GM10248 (cell line): ENCODE results near the gene TLR3.

Experiments used
- CTCF ChIA-PET: fragments of 300-600 bp; sonication (Branson Sonifier 250); formaldehyde crosslinking; extraction: SDS; loops from one replicate; lab custom pipeline; 2021; ENCODE audit warnings: antibody characterized with exemption; lab: Yijun Ruan, JAX
- POLR2A ChIA-PET: fragments of 350-650 bp; sonication (Branson Sonifier 250); formaldehyde crosslinking; extraction: SDS; loops from one replicate; lab custom pipeline; 2020; ENCODE audit warnings: antibody characterized with exemption; lab: Yijun Ruan, JAX
- DNase-seq: peaks from one replicate; pipeline ENCODE4 v3.0.0; 2012; ENCODE audit errors: extremely low spot score
- CTCF ChIP-seq: IDR thresholded peaks from 2 replicates; pipeline ENCODE4 v1.5.1; 2012; ENCODE audit warnings: mild to moderate bottlenecking, low read depth; ENCODE audit errors: extremely low read depth, missing control alignments, control extremely low read depth

The TLR3 gene

GRCh38 chr4:186067757-186068385 is 1.1 kb upstream of the TLR3 start:
- DNase-seq: peak; percentile 38
- TF ChIP-seq CTCF: peak; percentile 53
- CTCF ChIA-PET: interaction anchor here (0.7 to 3.7 kb wide), 17 partner anchors 9 to 519 kb away, joined by 3 to 44 read pairs (median 3); no protein-coding TSS in a partner anchor
- POLR2A ChIA-PET: interaction anchor here (0.6 kb wide), 1 partner anchor 123 kb away, joined by 3 read pairs; the partner anchor contains the start of gene CYP4V2

GRCh38 chr4:186069729-186070128 is 773 bp downstream of the TLR3 start:
- POLR2A ChIA-PET: no interaction called here
- CTCF ChIA-PET: interaction anchor here (0.7 to 3.7 kb wide), 5 partner anchors 10 to 518 kb away, joined by 3 to 44 read pairs (median 8); no protein-coding TSS in a partner anchor
- no peak for TF ChIP-seq CTCF

GRCh38 chr4:186072516-186072915 is 3.6 kb downstream of the TLR3 start:
- ChIA-PET POLR2A (no interaction called here), CTCF (interaction anchor here (0.8 to 2.1 kb wide), 2 partner anchors 22 to 35 kb away, joined by 3 to 6 read pairs; no protein-coding TSS in a partner anchor)

More at GRCh38 chr4:186069729-186070128, 773 bp downstream of the TLR3 start:
- no peak for DNase-seq

GRCh38 chr4:186074189-186074588 is 5.2 kb downstream of the TLR3 start:
- ChIA-PET CTCF (no interaction called here), POLR2A (no interaction called here)
- no peak for TF ChIP-seq CTCF
- DNase-seq: no peak

More at GRCh38 chr4:186072516-186072915, 3.6 kb downstream of the TLR3 start:
- DNase-seq: no peak
- TF ChIP-seq CTCF: no peak

- TF ChIP-seq CTCF: no peak
- DNase-seq: no peak
- POLR2A ChIA-PET: no interaction called here
- CTCF ChIA-PET: interaction anchor here (1.1 to 2.1 kb wide), 4 partner anchors 8 to 52 kb away, joined by 3 to 6 read pairs (median 4); partner anchors contain the start of gene TLR3
These were observed 10.2 kb downstream of the TLR3 start for GRCh38 chr4:186078981-186079638.

- POLR2A ChIA-PET: no interaction called here
- no peak for TF ChIP-seq CTCF
- no peak for DNase-seq
- CTCF ChIA-PET: interaction anchor here (0.7 to 2.1 kb wide), 5 partner anchors 9 to 439 kb away, joined by 3 to 6 read pairs (median 3); no protein-coding TSS in a partner anchor
These were observed 10.7 kb downstream of the TLR3 start for GRCh38 chr4:186079694-186080093.
